Thoracic aorta (tissue), 2 donors: ENCODE measurements around the gene PTPN1. TPM values are rescaled to one million over a fixed set of nuclear protein-coding genes. Genes with fewer than 3 reads are reported as not detected.
A peak's percentile ranks its signal among the peaks of the same experiment; 100 is the strongest.

Source experiments
- ATAC-seq: fragments of 150-250 bp; one replicate; pipeline ENCODE4 v1.8.0; 2017; ENCODE audit warnings: low read depth; ENCODE audit not compliant: insufficient number of reproducible peaks, low FRiP score
- DNase-seq: peaks from one replicate; pipeline ENCODE4 v3.0.0-alpha.2; 2020; ENCODE audit warnings: low spot score
- H3K27ac ChIP-seq, 2 donors: fragments of 200-600 bp; sonication (generic); 1 replicate in 1 of 2; 2 replicates in 1 of 2; pipeline ENCODE4 v1.5.1; 2016; ENCODE audit warnings: mild to moderate bottlenecking in 2 of 2, moderate library complexity in 2 of 2
- H3K27me3 ChIP-seq: fragments of 200-600 bp; sonication (generic); replicated peaks from 2 replicates; pipeline ENCODE4 v1.6.0; 2016; ENCODE audit warnings: mild to moderate bottlenecking; ENCODE audit not compliant: insufficient read depth
- H3K36me3 ChIP-seq: fragments of 200-600 bp; sonication (generic); one replicate; pipeline ENCODE4 v1.5.1; 2016
- H3K4me1 ChIP-seq, 2 donors: fragments of 200-600 bp; sonication (generic); 1 replicate in 1 of 2; 2 replicates in 1 of 2; pipeline versions ENCODE4 v1.5.1 to v1.6.0; 2016; ENCODE audit warnings: low read depth in 2 of 2, mild to moderate bottlenecking in 1 of 2; ENCODE audit not compliant: control insufficient read depth in 1 of 2
- H3K4me3 ChIP-seq: fragments of 200-600 bp; sonication (generic); 2 replicates; pipeline ENCODE4 v1.5.1; 2016; ENCODE audit warnings: mild to moderate bottlenecking
- H3K9me3 ChIP-seq: fragments of 200-600 bp; sonication (generic); 2 replicates; pipeline ENCODE4 v1.5.1; 2016
- total RNA-seq, 2 donors: library from RNA; depleted of rRNA; stranded (reverse); fragments of >200 nt; gene quantifications; one replicate each; pipeline versions ENCODE4 v1.1.0 to v1.2.3, GENCODE V29; 2016
- TF ChIP-seq, protein P1 (sequence below): fragments of 200-600 bp; sonication (generic); IDR thresholded peaks from one replicate; pipeline ENCODE4 v1.5.1; 2019; ENCODE audit warnings: antibody characterized with exemption

Gene PTPN1
- total RNA-seq, 2 donors from 2014 or later, result 32.5 to 68.9 TPM

GRCh38 chr20:50515471-50516106 is 5.4 kb downstream of the PTPN1 start:
- TF ChIP-seq, protein P1, sequence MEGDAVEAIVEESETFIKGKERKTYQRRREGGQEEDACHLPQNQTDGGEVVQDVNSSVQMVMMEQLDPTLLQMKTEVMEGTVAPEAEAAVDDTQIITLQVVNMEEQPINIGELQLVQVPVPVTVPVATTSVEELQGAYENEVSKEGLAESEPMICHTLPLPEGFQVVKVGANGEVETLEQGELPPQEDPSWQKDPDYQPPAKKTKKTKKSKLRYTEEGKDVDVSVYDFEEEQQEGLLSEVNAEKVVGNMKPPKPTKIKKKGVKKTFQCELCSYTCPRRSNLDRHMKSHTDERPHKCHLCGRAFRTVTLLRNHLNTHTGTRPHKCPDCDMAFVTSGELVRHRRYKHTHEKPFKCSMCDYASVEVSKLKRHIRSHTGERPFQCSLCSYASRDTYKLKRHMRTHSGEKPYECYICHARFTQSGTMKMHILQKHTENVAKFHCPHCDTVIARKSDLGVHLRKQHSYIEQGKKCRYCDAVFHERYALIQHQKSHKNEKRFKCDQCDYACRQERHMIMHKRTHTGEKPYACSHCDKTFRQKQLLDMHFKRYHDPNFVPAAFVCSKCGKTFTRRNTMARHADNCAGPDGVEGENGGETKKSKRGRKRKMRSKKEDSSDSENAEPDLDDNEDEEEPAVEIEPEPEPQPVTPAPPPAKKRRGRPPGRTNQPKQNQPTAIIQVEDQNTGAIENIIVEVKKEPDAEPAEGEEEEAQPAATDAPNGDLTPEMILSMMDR, result no peak
- no peak for ATAC-seq
- DNase-seq, result no peak
- H3K36me3 ChIP-seq, result no peaks in the 10 kb centered on the region
- H3K9me3 ChIP-seq, result no peaks in the 10 kb centered on the region
- H3K4me3 ChIP-seq, result no peak overlapping the region
- H3K27me3 ChIP-seq, result no peaks in the 10 kb centered on the region
- H3K4me1 ChIP-seq, result peaks cover 68 to 94% of the 10 kb centered on the region in 2 donors
- peak overlapping the region in 1 of 2 donors; percentile 43 for H3K27ac ChIP-seq

DNA sequence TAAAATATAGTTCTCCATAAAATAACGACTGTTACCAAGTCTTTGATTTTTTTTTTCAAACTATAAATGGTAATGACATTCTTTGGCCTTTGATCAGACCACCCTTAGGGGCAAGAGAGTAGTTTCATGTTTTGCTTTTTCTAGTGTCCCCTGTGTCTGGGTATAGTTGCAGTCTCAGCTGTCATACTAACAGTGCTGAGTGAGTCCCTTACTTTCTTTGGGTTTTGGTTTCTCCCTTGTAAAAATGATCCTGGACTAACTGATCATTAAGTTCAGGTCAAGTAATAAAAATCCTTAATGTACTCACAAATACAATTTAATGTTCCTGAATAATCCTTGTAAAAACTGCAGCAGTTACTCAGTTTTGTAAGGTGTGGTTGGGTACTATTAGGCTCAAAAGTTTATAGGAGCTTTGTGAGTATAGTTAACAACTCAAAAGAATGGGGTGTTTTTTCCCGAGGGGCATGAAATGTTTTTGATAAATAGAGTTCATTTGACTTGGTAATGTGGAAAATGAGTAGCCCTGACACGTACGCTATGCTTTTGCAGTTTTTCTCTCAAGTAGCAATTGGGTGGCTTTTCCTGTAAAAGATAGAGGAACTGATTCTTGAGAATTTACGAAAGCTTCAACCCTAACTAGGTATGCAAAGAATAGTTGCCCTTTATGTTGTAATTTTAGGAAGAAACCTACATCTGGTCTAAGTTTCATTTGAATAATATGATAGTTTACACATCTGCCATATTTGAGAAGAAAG is 6.2 kb downstream of the PTPN1 start:
- no peak for ATAC-seq
- Histone ChIP-seq H3K27me3 (no peaks in the 10 kb centered on the region), H3K36me3 (no peaks in the 10 kb centered on the region), H3K4me3 (no peak overlapping the region), H3K9me3 (no peaks in the 10 kb centered on the region), H3K27ac (peak overlapping the region in 1 of 2 donors; percentile 43), H3K4me1 (peaks cover 75 to 100% of the 10 kb centered on the region in 2 donors)
- DNase-seq, result no peak
- TF ChIP-seq, protein P1, result no peak

DNA sequence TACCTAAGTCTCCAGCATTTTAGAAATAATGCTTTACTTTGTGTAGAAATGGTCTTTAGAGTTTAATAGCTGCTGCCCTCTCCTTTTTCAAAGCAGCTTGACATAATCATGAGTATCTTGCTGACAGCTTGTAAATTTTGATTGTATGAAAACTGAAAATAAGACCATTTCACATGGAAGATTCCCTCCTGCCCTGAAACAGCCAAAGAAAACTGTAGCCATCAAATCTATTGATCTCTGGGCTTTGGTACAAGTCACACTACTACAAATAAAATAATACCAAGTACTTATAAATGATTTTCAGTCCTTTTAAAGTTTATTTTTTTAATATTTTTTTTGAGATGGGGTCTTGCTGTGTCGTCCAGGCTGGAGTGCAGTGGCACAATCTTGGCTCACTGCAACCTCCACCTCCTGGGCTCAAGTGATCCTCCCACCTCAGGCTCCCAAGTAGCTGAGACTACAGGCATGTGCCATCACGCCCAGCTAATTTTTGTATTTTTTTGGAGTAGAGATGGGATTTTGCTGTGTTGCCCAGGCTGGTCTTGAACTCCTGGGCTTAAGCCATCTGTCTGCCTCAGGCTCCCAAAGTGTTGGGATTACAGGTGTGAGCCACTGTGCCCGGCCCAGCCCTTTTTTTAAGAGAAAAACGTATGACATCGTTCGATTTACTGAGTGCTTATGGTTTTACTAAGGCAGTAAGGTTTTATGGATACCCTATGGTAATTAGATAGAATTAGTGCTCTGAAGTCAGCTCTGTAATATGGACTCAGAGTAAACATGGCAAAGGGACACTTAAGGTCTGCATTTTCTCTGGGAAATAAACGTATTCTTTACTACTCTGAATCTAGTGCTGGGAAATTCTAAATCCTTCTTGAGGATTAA is 7.0 kb downstream of the PTPN1 start:
- H3K27ac ChIP-seq, result peak overlapping the region in 1 of 2 donors; percentile 43
- TF ChIP-seq, protein P1, result no peak
- DNase-seq, result no peak
- no peak for ATAC-seq
- no peaks in the 10 kb centered on the region for H3K36me3 ChIP-seq
- no peaks in the 10 kb centered on the region for H3K9me3 ChIP-seq
- no peaks in the 10 kb centered on the region for H3K27me3 ChIP-seq
- no peak overlapping the region for H3K4me3 ChIP-seq
- H3K4me1 ChIP-seq, result peaks cover 69 to 100% of the 10 kb centered on the region in 2 donors

GRCh38 chr20:50517817-50518154 is 7.6 kb downstream of the PTPN1 start:
- H3K27me3 ChIP-seq, result no peaks in the 10 kb centered on the region
- DNase-seq, result no peak

More at GRCh38 chr20:50517817-50518154, 7.6 kb downstream of the PTPN1 start:
- H3K4me1 ChIP-seq, result peaks cover 68 to 99% of the 10 kb centered on the region in 2 donors
- ATAC-seq, result no peak
- H3K9me3 ChIP-seq, result no peaks in the 10 kb centered on the region
- peak overlapping the region in 1 of 2 donors; percentile 43 for H3K27ac ChIP-seq
- TF ChIP-seq, protein P1, result no peak
- H3K36me3 ChIP-seq, result no peaks in the 10 kb centered on the region
- no peak overlapping the region for H3K4me3 ChIP-seq
